ENCODE measurements around the gene TMEM145. TPM values are rescaled to one million over a fixed set of nuclear protein-coding genes. Genes with fewer than 3 reads are reported as not detected.
"Not testable (repeated sequence)": the region's sequence is repeated elsewhere in the genome, so short reads cannot be mapped to it uniquely, and the experiment has no call there.

Gene TMEM145
- total RNA-seq, 1 donor from 2014 or later = 18.4 TPM

- H3K27me3 Mint-ChIP-seq (ENCODE audit: low read depth) = no peaks in the 10 kb centered on the region
- TF ChIP-seq, protein P1, sequence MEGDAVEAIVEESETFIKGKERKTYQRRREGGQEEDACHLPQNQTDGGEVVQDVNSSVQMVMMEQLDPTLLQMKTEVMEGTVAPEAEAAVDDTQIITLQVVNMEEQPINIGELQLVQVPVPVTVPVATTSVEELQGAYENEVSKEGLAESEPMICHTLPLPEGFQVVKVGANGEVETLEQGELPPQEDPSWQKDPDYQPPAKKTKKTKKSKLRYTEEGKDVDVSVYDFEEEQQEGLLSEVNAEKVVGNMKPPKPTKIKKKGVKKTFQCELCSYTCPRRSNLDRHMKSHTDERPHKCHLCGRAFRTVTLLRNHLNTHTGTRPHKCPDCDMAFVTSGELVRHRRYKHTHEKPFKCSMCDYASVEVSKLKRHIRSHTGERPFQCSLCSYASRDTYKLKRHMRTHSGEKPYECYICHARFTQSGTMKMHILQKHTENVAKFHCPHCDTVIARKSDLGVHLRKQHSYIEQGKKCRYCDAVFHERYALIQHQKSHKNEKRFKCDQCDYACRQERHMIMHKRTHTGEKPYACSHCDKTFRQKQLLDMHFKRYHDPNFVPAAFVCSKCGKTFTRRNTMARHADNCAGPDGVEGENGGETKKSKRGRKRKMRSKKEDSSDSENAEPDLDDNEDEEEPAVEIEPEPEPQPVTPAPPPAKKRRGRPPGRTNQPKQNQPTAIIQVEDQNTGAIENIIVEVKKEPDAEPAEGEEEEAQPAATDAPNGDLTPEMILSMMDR (conservative IDR thresholded peaks at IDR 0.05) = no peak
- no peak overlapping the region for H3K27ac Mint-ChIP-seq (ENCODE audit: unreplicated experiment)
- no peaks in the 10 kb centered on the region for H3K9me3 Mint-ChIP-seq
- H3K36me3 Mint-ChIP-seq (ENCODE audit: low read depth) = no peaks in the 10 kb centered on the region
- peaks cover 24% of the 10 kb centered on the region for H3K4me1 Mint-ChIP-seq
- no peak for DNase-seq (ENCODE audit: low read depth, low spot score)
- no peak overlapping the region for H3K4me3 Mint-ChIP-seq
Observed at GRCh38 chr19:42333018-42333417, 19.9 kb downstream of the TMEM145 start.

DNA sequence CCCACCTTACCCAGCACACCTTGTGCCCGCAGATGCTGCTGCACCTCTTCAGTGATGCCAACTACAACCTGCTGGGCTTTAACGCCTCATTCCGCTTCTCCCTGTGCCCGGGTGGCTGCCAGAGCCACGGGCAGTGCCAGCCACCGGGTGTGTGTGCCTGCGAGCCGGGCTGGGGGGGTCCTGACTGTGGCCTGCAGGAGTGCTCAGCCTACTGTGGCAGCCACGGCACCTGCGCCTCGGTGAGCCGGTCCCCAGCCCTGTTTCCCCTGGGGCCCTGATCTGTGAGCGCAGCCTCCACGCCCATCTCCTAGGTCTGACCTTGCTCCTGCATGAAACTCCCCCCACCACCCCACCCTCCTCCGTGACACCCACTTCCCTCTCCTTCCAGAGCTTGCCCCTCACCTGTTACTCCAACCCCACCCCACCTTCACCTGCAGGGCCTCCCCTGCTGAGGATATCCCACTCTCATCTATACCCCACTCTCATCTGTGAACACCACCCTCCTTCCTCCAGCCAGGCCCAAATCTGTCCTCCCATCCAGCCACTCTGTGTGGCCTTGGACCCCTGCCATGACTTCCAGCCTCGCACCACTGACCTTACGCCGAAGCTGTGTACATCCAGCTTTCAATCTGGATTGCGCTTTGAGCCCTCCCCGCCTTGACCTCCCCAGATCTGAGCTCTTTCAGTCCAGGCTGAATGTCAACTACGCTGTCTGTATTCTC lies 21.0 kb downstream of the TMEM145 start:
- Mint-ChIP-seq H3K4me1 (peaks cover 13% of the 10 kb centered on the region), H3K9me3 (no peaks in the 10 kb centered on the region), H3K36me3 (ENCODE audit: low read depth) (no peaks in the 10 kb centered on the region), H3K4me3 (no peak overlapping the region), H3K27me3 (ENCODE audit: low read depth) (no peaks in the 10 kb centered on the region), H3K27ac (ENCODE audit: unreplicated experiment) (no peak overlapping the region)
- TF ChIP-seq, protein P1 (conservative IDR thresholded peaks at IDR 0.05) = no peak
- DNase-seq (ENCODE audit: low read depth, low spot score) = no peak

GRCh38 chr19:42334697-42335373 lies 21.7 kb downstream of the TMEM145 start:
- Mint-ChIP-seq H3K36me3 (ENCODE audit: low read depth) (no peaks in the 10 kb centered on the region), H3K4me1 (peaks cover 10% of the 10 kb centered on the region), H3K27me3 (ENCODE audit: low read depth) (no peaks in the 10 kb centered on the region), H3K27ac (ENCODE audit: unreplicated experiment) (no peak overlapping the region), H3K4me3 (no peak overlapping the region), H3K9me3 (no peaks in the 10 kb centered on the region)
- TF ChIP-seq, protein P1 (conservative IDR thresholded peaks at IDR 0.05) = no peak
- DNase-seq (ENCODE audit: low read depth, low spot score) = no peak

DNA sequence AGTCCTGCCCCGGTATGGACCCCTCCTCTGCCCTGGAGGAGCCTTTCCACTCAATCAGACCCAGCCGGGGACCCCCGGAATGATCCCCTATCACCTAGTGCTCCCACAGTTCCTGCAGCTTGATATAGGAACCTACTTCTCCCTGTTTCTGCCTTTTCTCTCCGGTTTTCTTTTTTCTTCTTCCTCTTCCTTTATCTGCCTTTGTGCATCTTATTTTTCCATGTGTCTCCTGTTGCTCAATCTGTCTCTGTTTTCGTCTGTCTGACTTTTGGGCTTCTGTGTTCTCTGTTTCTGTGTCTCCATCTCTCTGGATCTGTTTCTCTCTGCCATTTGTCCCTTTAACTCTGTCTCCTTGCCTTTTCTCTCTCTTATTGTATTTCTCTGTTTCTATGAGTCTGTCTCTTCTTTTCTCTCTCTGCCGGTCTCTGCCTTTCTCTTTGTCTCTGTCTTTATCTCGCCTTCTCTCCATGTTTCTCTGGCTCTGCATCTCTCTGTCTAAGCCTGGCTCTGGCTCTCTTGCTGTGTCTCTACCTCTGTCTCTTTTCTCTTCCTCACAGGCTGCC lies 22.3 kb downstream of the TMEM145 start:
- H3K27ac Mint-ChIP-seq (ENCODE audit: unreplicated experiment) = no peak overlapping the region

DNA sequence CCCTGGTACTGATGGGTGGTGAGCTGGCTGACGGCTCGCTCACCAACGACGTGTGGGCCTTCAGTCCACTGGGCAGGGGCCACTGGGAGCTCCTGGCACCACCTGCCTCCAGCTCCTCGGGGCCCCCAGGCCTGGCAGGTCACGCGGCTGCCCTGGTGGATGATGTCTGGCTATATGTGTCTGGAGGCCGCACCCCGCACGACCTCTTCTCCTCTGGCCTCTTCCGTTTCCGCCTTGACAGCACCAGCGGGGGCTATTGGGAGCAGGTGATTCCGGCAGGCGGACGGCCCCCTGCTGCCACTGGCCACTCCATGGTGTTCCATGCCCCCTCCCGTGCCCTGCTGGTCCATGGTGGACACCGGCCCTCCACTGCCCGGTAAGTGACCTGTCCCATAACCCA lies 22.9 kb downstream of the TMEM145 start:
- TF ChIP-seq, protein P1 (conservative IDR thresholded peaks at IDR 0.05) = no peak
- DNase-seq (ENCODE audit: low read depth, low spot score) = no peak
- Mint-ChIP-seq H3K4me1 (no peaks in the 10 kb centered on the region), H3K9me3 (no peaks in the 10 kb centered on the region), H3K27me3 (ENCODE audit: low read depth) (no peaks in the 10 kb centered on the region), H3K27ac (ENCODE audit: unreplicated experiment) (no peak overlapping the region), H3K4me3 (no peak overlapping the region), H3K36me3 (ENCODE audit: low read depth) (no peaks in the 10 kb centered on the region)

More for the DNA sequence above, 22.3 kb downstream of the TMEM145 start:
- Mint-ChIP-seq H3K27me3 (ENCODE audit: low read depth) (no peaks in the 10 kb centered on the region), H3K4me3 (no peak overlapping the region), H3K9me3 (no peaks in the 10 kb centered on the region), H3K4me1 (peaks cover 4% of the 10 kb centered on the region), H3K36me3 (ENCODE audit: low read depth) (no peaks in the 10 kb centered on the region)
- TF ChIP-seq, protein P1 (conservative IDR thresholded peaks at IDR 0.05) = no peak
- DNase-seq (ENCODE audit: low read depth, low spot score) = no peak

DNA sequence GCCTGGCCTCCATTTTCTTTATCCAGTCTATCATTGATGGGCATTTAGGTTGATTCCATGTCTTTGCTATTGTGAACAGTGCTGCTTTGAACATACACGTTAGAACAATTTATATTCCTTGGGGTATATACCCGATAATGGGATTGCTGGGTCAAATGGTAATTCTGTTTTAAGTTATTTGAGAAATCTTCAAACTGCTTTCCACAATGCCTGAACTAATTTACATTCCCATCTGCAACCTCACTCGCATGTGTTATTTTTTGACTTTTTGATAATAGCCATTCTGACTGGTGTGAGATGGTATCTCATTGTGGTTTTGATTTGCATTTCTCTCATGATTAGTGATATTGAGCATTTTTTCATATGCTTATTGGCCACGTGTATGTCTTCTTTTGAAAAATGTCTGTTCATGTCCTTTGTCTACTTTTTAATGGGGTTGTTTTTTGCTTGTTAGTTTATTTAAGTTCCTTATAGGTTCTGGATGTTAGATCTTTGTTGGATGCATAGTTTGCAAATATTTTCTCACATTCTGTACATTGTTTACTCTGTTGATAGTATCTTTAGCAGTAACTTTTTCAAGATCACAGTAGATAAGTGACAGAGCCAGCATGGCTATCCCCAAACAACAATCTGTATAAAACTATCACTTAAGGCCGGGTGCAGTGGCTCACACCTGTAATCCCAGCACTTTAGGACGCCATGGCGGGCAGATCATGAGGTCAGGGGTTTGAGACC lies 26.2 kb downstream of the TMEM145 start:
- not testable (repeated sequence) for H3K4me3 Mint-ChIP-seq

GRCh38 chr19:42339922-42340321 lies 26.8 kb downstream of the TMEM145 start:
- not testable (repeated sequence) for H3K27me3 Mint-ChIP-seq (ENCODE audit: low read depth); H3K4me3 Mint-ChIP-seq; DNase-seq (ENCODE audit: low read depth, low spot score); H3K9me3 Mint-ChIP-seq; H3K27ac Mint-ChIP-seq (ENCODE audit: unreplicated experiment); H3K36me3 Mint-ChIP-seq (ENCODE audit: low read depth); H3K4me1 Mint-ChIP-seq

More for the DNA sequence above, 26.2 kb downstream of the TMEM145 start:
- H3K4me1 Mint-ChIP-seq; H3K27me3 Mint-ChIP-seq (ENCODE audit: low read depth); DNase-seq (ENCODE audit: low read depth, low spot score); H3K9me3 Mint-ChIP-seq; H3K36me3 Mint-ChIP-seq (ENCODE audit: low read depth); H3K27ac Mint-ChIP-seq (ENCODE audit: unreplicated experiment): not testable (repeated sequence)

Measured in neural crest cell (in vitro differentiated cells).